Measurements from ENCODE around the gene ZC3H10.
"Not testable (repeated sequence)": the region's sequence is repeated elsewhere in the genome, so short reads cannot be mapped to it uniquely, and the experiment has no call there.

Gene ZC3H10

DNA sequence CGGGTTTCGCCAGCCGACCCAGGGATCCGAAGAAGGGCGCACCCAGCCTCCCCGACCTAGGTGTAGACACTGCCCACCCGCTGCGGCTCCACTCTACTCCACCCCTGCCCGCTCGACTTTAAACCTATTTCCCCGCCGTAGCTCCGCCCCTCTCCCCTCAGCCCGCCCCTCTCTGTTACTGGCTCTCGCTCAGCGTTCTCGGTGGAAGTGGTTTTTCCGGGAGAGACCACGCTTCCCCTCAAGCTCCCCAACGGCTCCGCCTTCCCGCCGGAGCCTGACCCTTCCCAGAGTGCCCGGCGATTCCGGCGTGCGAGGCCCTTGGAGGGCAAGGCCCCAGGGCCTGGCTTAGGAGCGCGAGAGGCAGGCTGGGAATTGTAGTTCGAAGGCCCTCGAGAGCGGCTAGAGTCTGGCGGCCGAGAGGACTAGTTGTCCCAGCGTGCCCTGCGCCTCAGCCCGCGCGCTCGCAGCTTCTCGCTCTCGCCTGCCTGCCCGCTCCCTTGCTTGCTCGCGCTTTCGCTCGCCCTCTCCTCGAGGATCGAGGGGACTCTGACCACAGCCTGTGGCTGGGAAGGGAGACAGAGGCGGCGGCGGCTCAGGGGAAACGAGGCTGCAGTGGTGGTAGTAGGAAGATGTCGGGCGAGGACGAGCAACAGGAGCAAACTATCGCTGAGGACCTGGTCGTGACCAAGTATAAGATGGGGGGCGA lies 13.8 kb upstream of the ZC3H10 start, which contains the start of gene PA2G4:
PA2G4 (plus strand) TSS at position 451 of the 706 bp plus-strand sequence; CDS start at position 630, 179 bp downstream.
- Histone ChIP-seq H3K9me3 (ENCODE audit: low read length) (no peaks in the 10 kb centered on the region), H3K4me3 (ENCODE audit: low read depth in 1 of 2, low read length in 2 of 2) (peak within 1 kb of the TSS; percentile 87 to 92), H3K9ac (ENCODE audit: low read length) (peak within 1 kb of the TSS; percentile 75), H3K27me3 (ENCODE audit: control insufficient read depth in 1 of 2, insufficient read depth in 2 of 2, low read length in 2 of 2) (no peaks in the 10 kb centered on the region), H3K4me1 (ENCODE audit: insufficient read depth, low read length) (peaks cover 14% of the 10 kb centered on the region), H3K36me3 (ENCODE audit: insufficient read depth, low read length) (peaks cover 28% of the 10 kb centered on the region), H3K27ac (ENCODE audit: low read depth, low read length) (peak within 1 kb of the TSS; percentile 90)

DNA sequence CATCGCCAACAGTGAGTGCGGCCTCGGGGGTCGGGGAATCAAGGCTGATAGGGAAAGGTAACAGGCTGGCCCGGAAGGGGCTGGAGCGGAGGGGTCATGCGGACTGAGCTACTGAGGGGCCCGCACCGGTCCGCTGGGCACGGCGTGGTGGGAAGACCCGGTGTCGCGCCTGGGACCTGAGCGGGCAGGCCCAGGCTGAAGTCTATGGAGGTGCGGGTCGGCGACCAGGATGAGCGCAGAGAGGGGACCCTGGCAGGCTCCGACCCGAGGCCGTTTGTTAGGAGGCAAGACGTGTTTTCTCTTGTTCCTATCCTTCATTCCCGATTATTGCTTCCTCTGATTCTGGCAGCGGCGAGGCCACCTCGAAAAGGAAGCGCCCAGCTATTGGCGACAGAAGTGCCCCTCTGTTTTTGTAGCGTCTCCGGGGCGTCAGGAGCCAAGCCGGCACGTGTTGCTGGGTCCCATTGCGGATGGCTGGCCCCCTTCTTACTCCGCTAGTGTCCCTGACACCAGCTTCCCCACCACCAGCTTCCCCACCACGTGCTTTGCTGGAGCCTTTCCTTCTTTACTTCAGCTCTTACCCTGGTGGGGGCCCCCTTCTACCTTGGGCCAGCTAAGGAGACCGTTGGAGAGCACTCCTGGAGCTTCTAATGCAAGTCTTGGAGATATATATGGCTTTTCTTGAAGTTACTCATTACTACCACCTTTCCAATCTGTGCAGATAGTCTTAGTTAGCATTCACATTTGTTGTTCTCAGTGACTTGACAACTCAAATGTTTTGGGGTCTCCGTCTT lies 13.1 kb upstream of the ZC3H10 start:
- Histone ChIP-seq H3K4me3 (ENCODE audit: low read depth in 1 of 2, low read length in 2 of 2) (peak overlapping the region; percentile 87 to 92), H3K4me1 (ENCODE audit: insufficient read depth, low read length) (peaks cover 14% of the 10 kb centered on the region), H3K27me3 (ENCODE audit: control insufficient read depth in 1 of 2, insufficient read depth in 2 of 2, low read length in 2 of 2) (no peaks in the 10 kb centered on the region), H3K27ac (ENCODE audit: low read depth, low read length) (peak overlapping the region; percentile 90), H3K36me3 (ENCODE audit: insufficient read depth, low read length) (peaks cover 36% of the 10 kb centered on the region), H3K9me3 (ENCODE audit: low read length) (no peaks in the 10 kb centered on the region), H3K9ac (ENCODE audit: low read length) (peak overlapping the region; percentile 75)

DNA sequence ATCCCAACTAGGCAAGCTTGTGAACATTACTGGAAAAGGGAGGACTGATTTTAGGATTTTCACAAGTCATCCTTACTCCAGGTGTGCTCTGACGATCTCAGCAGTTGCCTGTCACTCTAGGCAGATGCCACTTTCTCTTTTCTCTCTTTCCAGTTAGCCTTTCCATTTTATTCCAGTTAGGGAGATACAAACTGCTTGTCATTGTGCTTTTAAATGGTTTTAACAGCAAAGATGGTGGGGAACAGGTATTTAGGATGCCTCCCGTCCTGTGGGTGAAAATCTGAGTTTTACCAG lies 12.5 kb upstream of the ZC3H10 start:
- Histone ChIP-seq H3K27ac (ENCODE audit: low read depth, low read length) (no peak overlapping the region), H3K36me3 (ENCODE audit: insufficient read depth, low read length) (peaks cover 41% of the 10 kb centered on the region), H3K4me3 (ENCODE audit: low read depth in 1 of 2, low read length in 2 of 2) (peak overlapping the region in 1 of 2 donors; percentile 87), H3K27me3 (ENCODE audit: control insufficient read depth in 1 of 2, insufficient read depth in 2 of 2, low read length in 2 of 2) (no peaks in the 10 kb centered on the region), H3K4me1 (ENCODE audit: insufficient read depth, low read length) (peaks cover 14% of the 10 kb centered on the region), H3K9ac (ENCODE audit: low read length) (peak overlapping the region; percentile 75), H3K9me3 (ENCODE audit: low read length) (no peaks in the 10 kb centered on the region)

DNA sequence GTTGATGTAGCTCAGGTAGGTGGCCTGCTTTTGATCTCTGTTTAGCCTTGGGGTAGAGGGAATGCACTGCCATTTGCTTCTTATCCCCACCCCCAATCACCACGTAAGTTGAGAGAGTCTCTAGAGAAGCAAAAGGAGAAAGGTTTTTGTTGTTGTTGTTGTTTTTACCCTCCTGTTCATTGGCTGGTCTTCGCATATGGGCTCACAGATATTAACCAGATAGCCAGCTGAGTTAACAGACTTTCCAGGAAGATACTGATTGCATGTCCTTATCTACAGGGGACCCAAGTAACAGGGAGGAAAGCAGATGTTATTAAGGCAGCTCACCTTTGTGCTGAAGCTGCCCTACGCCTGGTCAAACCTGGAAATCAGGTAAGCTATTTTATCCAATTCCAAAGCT lies 10.8 kb upstream of the ZC3H10 start:
- Histone ChIP-seq H3K9ac (ENCODE audit: low read length) (no peak overlapping the region), H3K36me3 (ENCODE audit: insufficient read depth, low read length) (peaks cover 56% of the 10 kb centered on the region), H3K4me1 (ENCODE audit: insufficient read depth, low read length) (peaks cover 14% of the 10 kb centered on the region), H3K4me3 (ENCODE audit: low read depth in 1 of 2, low read length in 2 of 2) (no peak overlapping the region), H3K27ac (ENCODE audit: low read depth, low read length) (no peak overlapping the region), H3K27me3 (ENCODE audit: control insufficient read depth in 1 of 2, insufficient read depth in 2 of 2, low read length in 2 of 2) (no peaks in the 10 kb centered on the region), H3K9me3 (ENCODE audit: low read length) (no peaks in the 10 kb centered on the region)

DNA sequence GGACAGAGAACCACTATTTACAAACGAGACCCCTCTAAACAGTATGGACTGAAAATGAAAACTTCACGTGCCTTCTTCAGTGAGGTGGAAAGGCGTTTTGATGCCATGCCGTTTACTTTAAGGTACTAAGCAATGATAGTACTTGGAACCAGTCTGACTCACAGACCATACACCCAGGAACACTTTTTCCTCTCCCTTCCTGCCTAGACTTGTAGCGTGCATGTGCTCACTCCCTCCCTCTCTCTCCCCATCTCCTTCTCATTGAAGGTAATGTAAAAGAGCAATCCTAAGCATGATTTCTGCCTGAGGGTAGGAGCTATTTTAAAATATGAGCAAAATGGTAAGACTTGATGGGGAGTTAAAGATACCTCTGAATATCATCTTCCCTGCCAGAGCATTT lies 7.5 kb upstream of the ZC3H10 start:
- H3K27ac ChIP-seq (ENCODE audit: low read depth, low read length): no peak overlapping the region

DNA sequence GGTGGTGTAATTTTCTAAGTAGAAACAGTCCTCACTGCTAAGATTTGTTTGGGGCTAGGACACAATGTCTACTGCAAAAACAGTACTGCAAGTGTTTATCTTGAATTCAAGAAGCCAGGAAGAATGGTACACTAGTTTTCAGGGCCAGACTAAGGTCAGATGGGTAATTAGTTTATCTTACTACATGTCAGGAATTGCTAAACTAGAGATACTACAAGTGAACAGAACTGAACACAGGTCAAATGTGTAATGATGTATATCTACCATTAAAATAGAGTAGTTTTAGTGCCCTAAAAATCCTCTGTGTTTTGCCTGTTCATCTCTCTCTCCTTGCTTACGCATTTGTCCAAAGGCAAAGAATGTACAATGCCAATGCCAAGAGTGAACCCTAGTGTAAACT lies 4.0 kb upstream of the ZC3H10 start:
- Histone ChIP-seq H3K4me3 (ENCODE audit: low read depth in 1 of 2, low read length in 2 of 2) (no peak overlapping the region), H3K27ac (ENCODE audit: low read depth, low read length) (no peak overlapping the region), H3K27me3 (ENCODE audit: control insufficient read depth in 1 of 2, insufficient read depth in 2 of 2, low read length in 2 of 2) (no peaks in the 10 kb centered on the region), H3K9me3 (ENCODE audit: low read length) (no peaks in the 10 kb centered on the region), H3K4me1 (ENCODE audit: insufficient read depth, low read length) (peaks cover 7% of the 10 kb centered on the region), H3K9ac (ENCODE audit: low read length) (no peak overlapping the region), H3K36me3 (ENCODE audit: insufficient read depth, low read length) (peaks cover 53% of the 10 kb centered on the region)

More for the DNA sequence above, 7.5 kb upstream of the ZC3H10 start:
- H3K4me1 ChIP-seq (ENCODE audit: insufficient read depth, low read length): peaks cover 8% of the 10 kb centered on the region
- H3K27me3 ChIP-seq (ENCODE audit: control insufficient read depth in 1 of 2, insufficient read depth in 2 of 2, low read length in 2 of 2): no peaks in the 10 kb centered on the region
- no peak overlapping the region for H3K9ac ChIP-seq (ENCODE audit: low read length)
- peaks cover 73% of the 10 kb centered on the region for H3K36me3 ChIP-seq (ENCODE audit: insufficient read depth, low read length)
- H3K4me3 ChIP-seq (ENCODE audit: low read depth in 1 of 2, low read length in 2 of 2): no peak overlapping the region
- no peaks in the 10 kb centered on the region for H3K9me3 ChIP-seq (ENCODE audit: low read length)

DNA sequence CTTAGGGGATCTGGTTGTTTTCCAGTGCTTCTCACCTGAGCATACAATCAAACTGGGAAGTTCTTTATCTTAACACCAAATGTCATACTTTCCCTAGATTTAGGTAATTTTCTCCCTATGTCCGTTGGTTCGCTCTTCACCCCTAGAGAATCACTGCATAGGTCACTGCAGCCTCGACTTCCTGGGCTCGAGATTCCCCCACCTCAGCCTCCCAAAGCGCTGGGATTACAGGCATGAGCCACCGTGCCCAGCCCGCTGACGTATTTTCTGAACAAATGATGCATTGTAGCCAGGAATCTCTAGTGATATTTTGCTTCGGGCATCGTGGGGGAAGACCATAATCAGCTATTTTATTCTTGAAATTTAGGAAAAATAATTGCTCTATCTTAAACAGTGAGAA lies 2.7 kb upstream of the ZC3H10 start:
- peak overlapping the region; percentile 99 for H3K9ac ChIP-seq (ENCODE audit: low read length)

DNA sequence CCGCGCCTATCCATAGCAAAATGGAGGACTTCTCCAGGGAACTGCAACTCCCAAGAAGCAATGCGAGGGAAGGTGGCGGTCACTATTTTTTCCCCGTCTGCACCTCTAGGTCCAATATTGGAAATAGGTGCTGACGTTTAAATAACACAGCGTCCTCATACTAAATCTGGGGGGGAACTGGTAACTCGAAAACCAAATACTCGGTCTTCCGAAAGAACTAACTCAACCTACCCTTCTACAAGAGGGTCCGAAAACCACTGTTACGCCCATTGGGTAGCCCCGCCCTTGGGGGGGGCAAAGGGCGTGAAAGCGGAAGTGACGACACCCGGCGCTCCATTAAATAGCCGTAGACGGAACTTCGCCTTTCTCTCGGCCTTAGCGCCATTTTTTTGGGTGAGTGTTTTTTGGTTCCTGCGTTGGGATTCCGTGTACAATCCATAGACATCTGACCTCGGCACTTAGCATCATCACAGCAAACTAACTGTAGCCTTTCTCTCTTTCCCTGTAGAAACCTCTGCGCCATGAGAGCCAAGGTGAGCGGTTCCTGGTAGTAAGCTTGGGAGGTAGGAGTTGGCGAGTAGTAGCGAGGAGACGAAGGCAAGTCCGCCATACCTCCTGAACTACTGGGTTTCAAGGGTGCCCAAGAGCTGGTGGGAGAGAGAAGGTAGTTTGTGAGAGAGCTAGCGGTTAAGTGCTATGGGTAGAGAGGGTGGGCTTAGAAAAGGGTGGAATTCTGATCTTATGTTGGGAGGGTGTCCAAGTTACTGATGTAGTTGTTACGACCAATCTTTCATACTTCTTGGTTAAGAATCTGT lies 1.6 kb upstream of the ZC3H10 start, which contains the start of gene RPL41:
RPL41 (plus strand) TSS at position 367 of the 815 bp plus-strand sequence.
- no peaks in the 10 kb centered on the region for H3K27me3 ChIP-seq (ENCODE audit: control insufficient read depth in 1 of 2, insufficient read depth in 2 of 2, low read length in 2 of 2)
- H3K9me3 ChIP-seq (ENCODE audit: low read length): no peaks in the 10 kb centered on the region
- H3K27ac ChIP-seq (ENCODE audit: low read depth, low read length): peak within 1 kb of the TSS; percentile 94
- H3K4me3 ChIP-seq (ENCODE audit: low read depth in 1 of 2, low read length in 2 of 2): peak within 1 kb of the TSS; percentile 43 to 96
- H3K4me1 ChIP-seq (ENCODE audit: insufficient read depth, low read length): peaks cover 20% of the 10 kb centered on the region
- H3K36me3 ChIP-seq (ENCODE audit: insufficient read depth, low read length): peaks cover 48% of the 10 kb centered on the region
- H3K9ac ChIP-seq (ENCODE audit: low read length): peak within 1 kb of the TSS; percentile 99

More for the DNA sequence above, 2.7 kb upstream of the ZC3H10 start:
- Histone ChIP-seq H3K9me3 (ENCODE audit: low read length) (no peaks in the 10 kb centered on the region), H3K27ac (ENCODE audit: low read depth, low read length) (peak overlapping the region; percentile 61), H3K4me1 (ENCODE audit: insufficient read depth, low read length) (peaks cover 19% of the 10 kb centered on the region), H3K4me3 (ENCODE audit: low read depth in 1 of 2, low read length in 2 of 2) (no peak overlapping the region), H3K27me3 (ENCODE audit: control insufficient read depth in 1 of 2, insufficient read depth in 2 of 2, low read length in 2 of 2) (no peaks in the 10 kb centered on the region), H3K36me3 (ENCODE audit: insufficient read depth, low read length) (peaks cover 47% of the 10 kb centered on the region)

DNA sequence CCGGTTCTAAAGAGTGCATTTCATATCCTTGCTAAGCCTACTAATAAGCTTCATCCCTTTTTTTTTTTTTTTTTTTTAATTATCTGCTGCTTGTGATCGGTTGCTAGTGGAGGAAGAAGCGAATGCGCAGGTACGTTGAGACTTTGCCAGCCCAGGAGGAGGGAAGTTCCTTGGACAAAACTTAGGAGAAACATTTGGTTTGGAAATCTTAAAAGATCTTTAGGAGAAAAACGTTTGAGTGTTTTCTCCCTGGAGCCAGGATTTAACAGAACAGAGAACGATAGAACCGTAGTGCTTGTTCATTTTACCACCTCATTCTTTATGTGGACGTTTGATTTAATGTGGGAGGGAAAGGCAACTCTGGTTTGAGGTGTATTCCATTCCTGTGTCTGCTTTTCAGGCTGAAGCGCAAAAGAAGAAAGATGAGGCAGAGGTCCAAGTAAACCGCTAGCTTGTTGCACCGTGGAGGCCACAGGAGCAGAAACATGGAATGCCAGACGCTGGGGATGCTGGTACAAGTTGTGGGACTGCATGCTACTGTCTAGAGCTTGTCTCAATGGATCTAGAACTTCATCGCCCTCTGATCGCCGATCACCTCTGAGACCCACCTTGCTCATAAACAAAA lies 872 bp upstream of the ZC3H10 start:
- H3K4me1 ChIP-seq (ENCODE audit: insufficient read depth, low read length): peaks cover 20% of the 10 kb centered on the region
- peak overlapping the region; percentile 99 for H3K9ac ChIP-seq (ENCODE audit: low read length)
- H3K36me3 ChIP-seq (ENCODE audit: insufficient read depth, low read length): peaks cover 49% of the 10 kb centered on the region
- H3K27me3 ChIP-seq (ENCODE audit: control insufficient read depth in 1 of 2, insufficient read depth in 2 of 2, low read length in 2 of 2); H3K9me3 ChIP-seq (ENCODE audit: low read length): not testable (repeated sequence)
- H3K4me3 ChIP-seq (ENCODE audit: low read depth in 1 of 2, low read length in 2 of 2): peak overlapping the region; percentile 43 to 96
- peak overlapping the region; percentile 94 for H3K27ac ChIP-seq (ENCODE audit: low read depth, low read length)

DNA sequence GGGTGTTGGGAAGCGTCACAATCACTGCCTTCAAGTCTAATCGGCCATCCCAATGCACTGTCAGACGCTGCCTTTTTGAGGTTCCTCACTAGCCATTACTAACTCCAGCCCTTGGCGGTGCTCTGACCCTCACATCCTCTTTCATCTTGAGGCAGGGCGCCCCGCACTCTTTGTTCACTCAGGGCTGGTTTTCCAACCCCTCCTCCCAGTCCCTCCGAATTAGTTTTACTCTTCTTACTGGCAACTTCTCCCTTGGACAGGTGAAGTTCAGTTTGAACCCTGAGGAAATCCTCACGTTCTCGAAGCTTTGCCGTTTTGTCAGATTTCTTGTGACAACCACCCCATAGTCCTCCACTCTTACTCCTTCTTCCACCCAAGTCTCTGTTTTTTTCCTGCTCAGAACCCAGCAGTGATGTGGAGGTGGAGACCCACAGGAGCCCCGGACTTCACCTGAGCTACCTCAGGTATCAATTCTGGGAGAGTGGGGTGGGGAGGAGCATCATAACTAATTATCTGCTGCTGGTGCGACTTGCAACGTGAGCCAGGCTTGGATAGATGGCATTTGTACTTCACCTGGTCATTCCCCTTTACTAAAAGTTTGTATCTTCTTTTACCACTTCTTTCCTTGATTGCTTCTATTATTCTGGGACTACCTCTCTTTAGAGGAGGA lies 757 bp downstream of the ZC3H10 start:
- peaks cover 20% of the 10 kb centered on the region for H3K4me1 ChIP-seq (ENCODE audit: insufficient read depth, low read length)
- H3K4me3 ChIP-seq (ENCODE audit: low read depth in 1 of 2, low read length in 2 of 2): peak overlapping the region; percentile 59 to 96

More for the DNA sequence above, 757 bp downstream of the ZC3H10 start:
- Histone ChIP-seq H3K9me3 (ENCODE audit: low read length) (no peaks in the 10 kb centered on the region), H3K36me3 (ENCODE audit: insufficient read depth, low read length) (peaks cover 37% of the 10 kb centered on the region), H3K27ac (ENCODE audit: low read depth, low read length) (peak overlapping the region; percentile 94), H3K27me3 (ENCODE audit: control insufficient read depth in 1 of 2, insufficient read depth in 2 of 2, low read length in 2 of 2) (no peaks in the 10 kb centered on the region), H3K9ac (ENCODE audit: low read length) (peak overlapping the region; percentile 80)
